22Rv1 (cell line): Measurements from ENCODE around the gene MINDY4.

Source experiments
- H3K27ac ChIP-seq: fragments of 450-650 bp; 2 replicates; pipeline ENCODE4 v1.5.1; 2017
- ZFX ChIP-seq: fragments of 450-650 bp; IDR thresholded peaks from 2 replicates; pipeline ENCODE4 v1.6.1; 2017; ENCODE audit warnings: antibody characterized with exemption, borderline replicate concordance
- TF ChIP-seq, protein P1 (sequence below): fragments of 450-650 bp; IDR thresholded peaks from 2 replicates; pipeline ENCODE4 v1.5.1; 2017; ENCODE audit warnings: mild to moderate bottlenecking

MINDY4 gene

DNA sequence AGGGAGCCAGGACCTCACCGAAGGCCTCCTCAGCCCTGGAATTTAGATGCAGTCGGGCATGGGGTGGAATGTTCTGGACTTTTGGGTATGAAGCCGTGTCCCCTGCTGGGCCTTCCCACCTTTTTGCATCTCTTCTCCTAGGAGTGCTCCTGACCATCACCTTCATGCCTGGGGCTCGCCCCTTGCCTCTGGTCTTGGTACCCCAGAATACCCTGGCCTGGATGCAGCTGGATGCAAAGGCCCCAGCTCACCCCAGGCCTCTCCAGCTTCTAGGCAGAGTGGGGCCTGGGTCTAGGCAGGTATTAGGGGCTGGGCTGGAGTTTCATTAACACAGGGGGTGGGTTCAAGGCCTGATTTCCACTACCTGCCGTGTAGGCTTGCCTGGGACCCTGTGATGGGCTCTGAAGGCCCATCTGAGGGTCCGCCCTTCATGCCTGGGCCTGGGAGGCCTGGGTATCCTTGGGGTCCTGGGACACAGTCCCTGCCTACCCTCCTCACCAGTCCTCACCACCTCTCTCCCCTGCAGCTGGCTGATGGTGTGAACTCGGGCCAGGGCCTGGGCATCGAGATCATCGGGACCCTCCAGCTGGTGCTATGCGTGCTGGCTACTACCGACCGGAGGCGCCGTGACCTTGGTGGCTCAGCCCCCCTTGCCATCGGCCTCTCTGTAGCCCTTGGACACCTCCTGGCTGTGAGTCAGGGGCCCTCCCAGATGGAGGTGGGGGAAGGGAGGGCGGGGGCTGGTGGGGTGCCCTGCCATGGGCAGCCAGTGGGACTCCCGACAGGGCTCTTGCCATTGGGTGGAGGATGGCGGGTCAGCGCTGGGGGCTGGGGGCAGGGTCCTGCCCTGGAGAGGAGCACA, 150.6 kb downstream of the MINDY4 start:
- no peak for TF ChIP-seq ZFX
- TF ChIP-seq, protein P1, sequence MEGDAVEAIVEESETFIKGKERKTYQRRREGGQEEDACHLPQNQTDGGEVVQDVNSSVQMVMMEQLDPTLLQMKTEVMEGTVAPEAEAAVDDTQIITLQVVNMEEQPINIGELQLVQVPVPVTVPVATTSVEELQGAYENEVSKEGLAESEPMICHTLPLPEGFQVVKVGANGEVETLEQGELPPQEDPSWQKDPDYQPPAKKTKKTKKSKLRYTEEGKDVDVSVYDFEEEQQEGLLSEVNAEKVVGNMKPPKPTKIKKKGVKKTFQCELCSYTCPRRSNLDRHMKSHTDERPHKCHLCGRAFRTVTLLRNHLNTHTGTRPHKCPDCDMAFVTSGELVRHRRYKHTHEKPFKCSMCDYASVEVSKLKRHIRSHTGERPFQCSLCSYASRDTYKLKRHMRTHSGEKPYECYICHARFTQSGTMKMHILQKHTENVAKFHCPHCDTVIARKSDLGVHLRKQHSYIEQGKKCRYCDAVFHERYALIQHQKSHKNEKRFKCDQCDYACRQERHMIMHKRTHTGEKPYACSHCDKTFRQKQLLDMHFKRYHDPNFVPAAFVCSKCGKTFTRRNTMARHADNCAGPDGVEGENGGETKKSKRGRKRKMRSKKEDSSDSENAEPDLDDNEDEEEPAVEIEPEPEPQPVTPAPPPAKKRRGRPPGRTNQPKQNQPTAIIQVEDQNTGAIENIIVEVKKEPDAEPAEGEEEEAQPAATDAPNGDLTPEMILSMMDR = no peak
- H3K27ac ChIP-seq = no peak overlapping the region

DNA sequence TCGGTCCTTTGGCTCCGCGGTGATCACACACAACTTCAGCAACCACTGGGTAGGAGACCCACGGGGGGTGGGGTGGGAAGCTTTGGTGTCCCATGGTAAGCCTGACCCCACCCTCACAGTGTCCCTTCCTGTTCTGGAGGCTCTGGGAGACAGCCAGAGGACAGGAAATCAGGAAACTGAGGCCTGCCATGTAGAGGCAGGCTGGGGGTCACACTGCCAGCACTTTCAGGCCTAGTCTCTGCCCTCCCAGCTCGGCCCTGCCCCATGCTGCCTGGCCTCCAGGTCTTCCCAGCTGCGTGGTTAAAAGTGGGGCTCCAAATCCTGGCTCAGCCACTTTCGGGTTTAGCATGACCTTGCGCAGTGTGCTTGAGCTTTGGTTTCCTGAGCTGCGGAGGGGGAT, 151.4 kb downstream of the MINDY4 start:
- H3K27ac ChIP-seq = no peak overlapping the region
- TF ChIP-seq, protein P1 = no peak
- no peak for TF ChIP-seq ZFX

DNA sequence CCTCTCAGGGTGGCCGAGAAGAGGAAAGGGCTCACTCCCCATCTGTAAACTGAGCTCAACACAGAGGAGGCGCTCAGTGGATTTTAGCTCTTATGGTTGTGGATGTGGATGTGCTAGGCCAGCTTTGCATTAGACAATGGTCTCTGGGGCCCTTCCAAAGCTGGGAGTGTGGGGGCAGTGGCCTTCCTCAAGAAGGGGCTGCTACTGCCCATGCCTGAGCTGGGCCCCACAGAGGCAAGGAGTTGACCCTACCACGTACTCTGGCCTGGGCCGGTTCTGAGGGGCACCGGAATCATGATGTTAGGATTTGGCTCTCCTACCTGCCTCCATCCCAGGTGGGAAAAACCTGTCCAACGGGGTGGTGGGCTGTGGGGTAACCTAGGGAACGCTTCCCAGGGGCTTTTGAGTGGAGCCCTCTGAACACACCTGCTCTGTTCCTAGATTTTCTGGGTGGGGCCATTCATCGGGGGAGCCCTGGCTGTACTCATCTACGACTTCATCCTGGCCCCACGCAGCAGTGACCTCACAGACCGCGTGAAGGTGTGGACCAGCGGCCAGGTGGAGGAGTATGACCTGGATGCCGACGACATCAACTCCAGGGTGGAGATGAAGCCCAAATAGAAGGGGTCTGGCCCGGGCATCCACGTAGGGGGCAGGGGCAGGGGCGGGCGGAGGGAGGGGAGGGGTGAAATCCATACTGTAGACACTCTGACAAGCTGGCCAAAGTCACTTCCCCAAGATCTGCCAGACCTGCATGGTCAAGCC, 152.0 kb downstream of the MINDY4 start:
- TF ChIP-seq, protein P1 = no peak
- no peak for TF ChIP-seq ZFX
- H3K27ac ChIP-seq = no peak overlapping the region

DNA sequence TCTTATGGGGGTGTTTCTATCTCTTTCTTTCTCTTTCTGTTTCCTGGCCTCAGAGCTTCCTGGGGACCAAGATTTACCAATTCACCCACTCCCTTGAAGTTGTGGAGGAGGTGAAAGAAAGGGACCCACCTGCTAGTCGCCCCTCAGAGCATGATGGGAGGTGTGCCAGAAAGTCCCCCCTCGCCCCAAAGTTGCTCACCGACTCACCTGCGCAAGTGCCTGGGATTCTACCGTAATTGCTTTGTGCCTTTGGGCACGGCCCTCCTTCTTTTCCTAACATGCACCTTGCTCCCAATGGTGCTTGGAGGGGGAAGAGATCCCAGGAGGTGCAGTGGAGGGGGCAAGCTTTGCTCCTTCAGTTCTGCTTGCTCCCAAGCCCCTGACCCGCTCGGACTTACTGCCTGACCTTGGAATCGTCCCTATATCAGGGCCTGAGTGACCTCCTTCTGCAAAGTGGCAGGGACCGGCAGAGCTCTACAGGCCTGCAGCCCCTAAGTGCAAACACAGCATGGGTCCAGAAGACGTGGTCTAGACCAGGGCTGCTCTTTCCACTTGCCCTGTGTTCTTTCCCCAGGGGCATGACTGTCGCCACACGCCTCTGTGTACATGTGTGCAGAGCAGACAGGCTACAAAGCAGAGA, 152.7 kb downstream of the MINDY4 start:
- no peak overlapping the region for H3K27ac ChIP-seq
- no peak for TF ChIP-seq ZFX
- TF ChIP-seq, protein P1 = no peak

DNA sequence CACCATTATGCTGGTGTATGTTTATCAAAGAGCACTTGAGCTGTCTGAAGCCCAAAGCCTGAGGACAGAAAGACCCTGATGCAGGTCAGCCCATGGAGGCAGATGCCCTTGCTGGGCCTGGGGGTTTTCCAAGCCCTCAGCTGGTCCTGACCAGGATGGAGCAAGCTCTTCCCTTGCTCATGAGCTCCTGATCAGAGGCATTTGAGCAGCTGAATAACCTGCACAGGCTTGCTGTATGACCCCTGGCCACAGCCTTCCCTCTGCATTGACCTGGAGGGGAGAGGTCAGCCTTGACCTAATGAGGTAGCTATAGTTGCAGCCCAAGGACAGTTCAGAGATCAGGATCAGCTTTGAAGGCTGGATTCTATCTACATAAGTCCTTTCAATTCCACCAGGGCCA, 153.4 kb downstream of the MINDY4 start:
- TF ChIP-seq, protein P1 = no peak
- no peak for TF ChIP-seq ZFX
- no peak overlapping the region for H3K27ac ChIP-seq

DNA sequence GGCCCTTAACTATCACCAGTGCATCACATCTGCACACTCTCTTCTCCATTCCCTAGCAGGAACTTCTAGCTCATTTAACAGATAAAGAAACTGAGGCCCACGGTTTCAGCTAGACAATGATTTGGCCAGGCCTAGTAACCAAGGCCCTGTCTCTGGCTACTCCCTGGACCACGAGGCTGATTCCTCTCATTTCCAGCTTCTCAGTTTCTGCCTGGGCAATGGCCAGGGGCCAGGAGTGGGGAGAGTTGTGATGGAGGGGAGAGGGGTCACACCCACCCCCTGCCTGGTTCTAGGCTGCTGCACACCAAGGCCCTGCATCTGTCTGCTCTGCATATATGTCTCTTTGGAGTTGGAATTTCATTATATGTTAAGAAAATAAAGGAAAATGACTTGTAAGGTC, 153.9 kb downstream of the MINDY4 start:
- H3K27ac ChIP-seq = no peak overlapping the region
- TF ChIP-seq, protein P1 = no peak
- TF ChIP-seq ZFX = no peak
